DMS 273 (cell line): Measurements from ENCODE around the gene SNUPN.
"Not testable (repeated sequence)": the region's sequence is repeated elsewhere in the genome, so short reads cannot be mapped to it uniquely, and the experiment has no call there.

Experiments used
- DNase-seq: peaks from one replicate; lab custom pipeline; 2025; ENCODE audit not compliant: unreplicated experiment; lab: John Stamatoyannopoulos, UW

SNUPN gene

GRCh38 chr15:75583701-75584100 is 41.8 kb downstream of the SNUPN start:
- no peak for DNase-seq

GRCh38 chr15:75582943-75583342 is 42.6 kb downstream of the SNUPN start:
- DNase-seq, result not testable (repeated sequence)

- peak; percentile 86 for DNase-seq
Measured at GRCh38 chr15:75578948-75579920, 46.3 kb downstream of the SNUPN start, which contains the start of gene PTPN9. Gene PTPN9 (minus strand): TSS chr15:75579315. CDS start chr15:75578776, 539 bp downstream.

GRCh38 chr15:75578173-75578947 is 47.2 kb downstream of the SNUPN start:
- peak; percentile 56 for DNase-seq

GRCh38 chr15:75577401-75578172 is 47.9 kb downstream of the SNUPN start:
- peak; percentile 31 for DNase-seq

- DNase-seq, result no peak
Measured at GRCh38 chr15:75573648-75574384, 51.7 kb downstream of the SNUPN start.

GRCh38 chr15:75570126-75570845 is 55.2 kb downstream of the SNUPN start:
- DNase-seq, result no peak

- no peak for DNase-seq
Measured at GRCh38 chr15:75565062-75565970, 60.2 kb downstream of the SNUPN start.

- no peak for DNase-seq
Measured at GRCh38 chr15:75561888-75562287, 63.6 kb downstream of the SNUPN start.

- DNase-seq, result not testable (repeated sequence)
Measured at GRCh38 chr15:75559360-75559759, 66.2 kb downstream of the SNUPN start.

- DNase-seq, result not testable (repeated sequence)
Measured at GRCh38 chr15:75558955-75559354, 66.6 kb downstream of the SNUPN start.

- DNase-seq, result peak; percentile 91
Measured at GRCh38 chr15:75554717-75555116, 70.8 kb downstream of the SNUPN start.

- no peak for DNase-seq
Measured at GRCh38 chr15:75553659-75554058, 71.9 kb downstream of the SNUPN start.

GRCh38 chr15:75551091-75551490 is 74.4 kb downstream of the SNUPN start:
- DNase-seq, result no peak
